Activated CD8-positive, alpha-beta memory T cell treated with anti-CD3 and anti-CD28 coated beads, Interleukin-2, amount 50 U/mL, for 24 hours (primary cell): ENCODE measurements around the gene CREG2.
"Not testable (repeated sequence)": the region's sequence is repeated elsewhere in the genome, so short reads cannot be mapped to it uniquely, and the experiment has no call there.

Experiments used
- DNase-seq: peaks from one replicate; pipeline ENCODE4 v3.0.0-alpha.2; 2020; ENCODE audit errors: extremely low read depth

CREG2 gene

DNA sequence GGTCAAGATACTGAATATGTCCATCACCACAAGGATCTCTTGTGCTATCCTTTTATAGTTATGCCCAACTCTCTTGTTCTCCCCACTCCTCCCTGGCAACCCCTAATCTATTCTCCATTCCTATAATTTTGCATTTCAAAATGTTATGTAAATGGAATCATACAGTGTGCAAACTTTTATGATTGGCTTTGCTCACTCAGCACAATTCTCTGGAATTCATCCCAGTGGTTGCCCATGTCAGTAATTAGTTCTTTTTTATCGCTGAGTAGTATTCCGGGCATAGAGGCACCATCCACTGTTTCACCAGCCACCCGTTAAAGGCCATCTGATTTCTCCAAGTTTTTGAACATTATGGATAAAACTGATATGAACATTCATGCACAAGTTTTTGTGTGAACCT lies 40.4 kb downstream of the CREG2 start:
- no peak for DNase-seq

DNA sequence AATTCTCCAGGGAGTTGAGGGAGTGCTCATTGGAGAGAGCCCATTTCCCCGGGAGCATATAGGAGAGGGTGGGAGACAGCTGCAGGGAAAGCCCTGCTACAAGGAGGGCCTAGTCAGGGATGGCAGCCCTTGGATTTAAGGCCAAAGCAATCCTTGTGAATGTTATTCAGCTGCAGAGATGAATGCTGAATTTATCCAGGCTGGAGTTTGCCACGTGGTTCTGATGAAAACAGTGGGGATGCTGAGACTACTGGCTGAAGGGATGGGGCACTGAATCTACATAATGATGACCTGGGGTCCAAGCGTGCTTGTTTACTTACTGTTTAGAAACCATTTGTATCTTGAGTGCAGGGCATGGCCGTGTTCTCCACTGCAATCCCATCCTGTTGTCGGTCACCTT lies 43.2 kb downstream of the CREG2 start:
- DNase-seq = no peak

DNA sequence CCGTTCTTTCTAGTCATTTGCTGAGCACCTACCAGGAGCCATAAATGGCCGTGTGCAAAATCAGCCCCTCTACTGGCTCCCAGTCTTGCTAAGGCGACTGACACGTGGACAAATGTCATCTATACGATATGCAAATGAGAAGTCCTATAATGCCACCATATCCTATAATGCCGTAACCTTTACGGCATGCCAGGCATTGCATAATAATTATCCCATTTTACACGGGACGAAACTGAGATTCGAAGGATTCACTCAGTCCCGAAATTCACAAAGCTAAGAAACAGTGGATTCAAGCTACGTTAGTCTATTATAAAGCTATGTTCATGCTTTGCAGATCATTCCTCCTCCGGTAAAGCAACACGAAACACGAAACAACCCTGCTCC lies 44.7 kb downstream of the CREG2 start:
- DNase-seq = no peak

DNA sequence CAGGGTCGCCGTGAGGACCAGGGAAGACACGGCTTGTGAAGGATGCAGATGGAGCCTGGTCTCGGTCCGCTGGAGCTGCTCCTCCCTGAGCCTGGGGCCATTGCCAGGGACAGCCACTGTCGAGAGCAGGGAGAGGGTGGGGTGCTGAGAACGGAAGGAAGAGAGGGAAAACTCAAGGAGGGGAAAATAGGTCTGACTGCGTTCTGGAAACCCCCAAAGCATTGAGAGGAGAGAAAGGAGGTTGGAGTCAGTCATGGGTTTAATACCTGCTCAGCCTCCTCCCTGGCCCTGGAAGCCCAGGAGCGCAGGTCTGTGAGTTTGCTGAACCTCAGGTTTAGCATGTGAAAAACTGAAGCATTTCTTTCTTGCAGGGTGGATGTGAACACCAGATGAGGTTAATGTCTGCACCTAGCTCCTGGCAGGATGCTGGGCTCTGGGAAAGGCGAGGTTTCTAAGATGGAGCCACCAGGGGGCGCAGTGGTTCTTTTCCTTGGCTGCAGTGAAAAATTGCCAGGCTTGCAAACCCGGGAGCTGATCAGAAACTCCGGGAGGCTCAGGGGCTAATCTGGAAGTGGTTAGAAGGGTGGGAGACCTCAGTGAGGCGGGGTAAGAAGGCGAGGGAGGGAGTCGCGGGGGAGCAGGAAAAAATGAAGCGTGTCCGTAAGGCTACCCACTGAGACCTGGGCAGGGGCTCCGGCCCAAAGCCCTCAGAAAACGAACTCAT lies 45.2 kb downstream of the CREG2 start:
- peak; percentile 30 for DNase-seq

DNA sequence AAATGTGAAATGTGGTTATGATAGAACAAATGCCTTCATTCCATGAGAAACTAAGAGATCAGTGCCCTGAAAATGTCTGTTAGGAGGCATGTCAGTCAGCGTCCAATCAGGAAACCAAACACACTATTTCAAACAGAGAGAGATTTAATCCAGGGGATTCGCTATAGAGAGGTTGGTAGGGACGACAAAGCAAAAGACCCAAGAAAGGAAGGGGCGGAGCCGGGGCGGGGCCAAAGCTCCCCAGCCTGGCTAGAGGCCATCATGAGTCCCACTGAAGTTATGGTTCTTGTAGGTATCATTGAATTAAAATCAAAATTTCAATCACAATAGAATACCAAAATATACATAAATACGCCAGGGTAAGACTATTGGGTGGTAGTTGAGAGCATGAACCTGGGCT lies 45.9 kb downstream of the CREG2 start:
- no peak for DNase-seq

DNA sequence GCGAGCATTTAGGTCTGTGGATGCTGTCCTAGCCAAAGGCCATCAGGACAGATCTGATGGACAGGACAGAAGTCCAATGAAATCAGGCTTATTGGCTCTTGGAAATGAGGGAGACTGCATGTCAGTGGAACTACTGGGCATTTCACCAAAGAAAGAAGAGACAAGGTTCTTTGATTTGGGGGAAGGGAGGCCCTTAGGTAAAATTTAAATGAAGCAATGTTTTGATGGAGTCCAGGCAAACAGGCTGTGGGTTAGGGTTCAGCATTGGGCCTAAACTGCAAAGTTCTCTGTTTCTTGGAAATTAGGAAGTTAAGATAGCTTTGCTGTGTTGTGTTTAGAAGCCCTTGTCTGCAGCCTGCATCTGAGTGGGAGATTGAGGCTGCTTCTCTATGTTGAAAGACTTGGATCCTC lies 47.2 kb downstream of the CREG2 start:
- no peak for DNase-seq

GRCh38 chr2:101339266-101339880 lies 47.9 kb downstream of the CREG2 start:
- no peak for DNase-seq

DNA sequence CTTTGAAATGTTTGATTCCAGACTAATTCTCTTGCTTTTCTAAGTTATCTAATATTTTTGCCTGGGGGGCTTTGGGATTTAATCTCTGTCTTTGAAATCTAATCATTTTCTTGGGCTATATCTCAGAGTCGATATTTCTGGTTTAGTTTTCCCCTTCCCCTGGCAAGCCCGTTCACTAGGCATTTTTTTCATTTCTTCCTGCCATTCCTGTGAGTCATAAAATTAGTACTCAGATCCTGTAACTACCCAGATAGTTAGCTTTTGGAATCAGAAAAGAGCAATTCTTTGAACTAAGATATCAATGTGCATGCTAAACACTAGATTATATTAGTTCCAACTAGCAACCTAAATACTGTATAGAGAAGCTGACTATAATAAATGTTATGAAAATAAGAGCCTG lies 49.4 kb downstream of the CREG2 start:
- no peak for DNase-seq

- DNase-seq = no peak
These were observed 54.2 kb downstream of the CREG2 start for GRCh38 chr2:101332885-101333766.

DNA sequence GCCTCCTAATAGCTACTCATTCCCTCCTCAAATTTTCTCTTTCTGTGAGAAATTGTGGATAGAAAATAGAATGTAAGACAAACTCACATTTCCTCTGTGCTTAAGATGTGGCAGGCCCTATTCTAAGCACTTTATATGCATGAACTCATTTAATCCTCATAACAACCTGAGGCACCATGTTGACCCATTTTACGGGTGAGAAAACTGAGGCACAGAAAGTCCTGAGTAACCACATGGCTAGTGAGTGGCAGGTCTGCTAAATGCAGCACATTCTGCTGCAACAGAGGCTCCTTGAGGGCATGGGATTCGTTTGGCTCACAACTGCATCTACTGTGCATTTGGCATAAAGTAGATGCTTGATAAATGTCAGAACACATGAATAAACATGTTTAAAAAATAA lies 56.1 kb downstream of the CREG2 start:
- no peak for DNase-seq

DNA sequence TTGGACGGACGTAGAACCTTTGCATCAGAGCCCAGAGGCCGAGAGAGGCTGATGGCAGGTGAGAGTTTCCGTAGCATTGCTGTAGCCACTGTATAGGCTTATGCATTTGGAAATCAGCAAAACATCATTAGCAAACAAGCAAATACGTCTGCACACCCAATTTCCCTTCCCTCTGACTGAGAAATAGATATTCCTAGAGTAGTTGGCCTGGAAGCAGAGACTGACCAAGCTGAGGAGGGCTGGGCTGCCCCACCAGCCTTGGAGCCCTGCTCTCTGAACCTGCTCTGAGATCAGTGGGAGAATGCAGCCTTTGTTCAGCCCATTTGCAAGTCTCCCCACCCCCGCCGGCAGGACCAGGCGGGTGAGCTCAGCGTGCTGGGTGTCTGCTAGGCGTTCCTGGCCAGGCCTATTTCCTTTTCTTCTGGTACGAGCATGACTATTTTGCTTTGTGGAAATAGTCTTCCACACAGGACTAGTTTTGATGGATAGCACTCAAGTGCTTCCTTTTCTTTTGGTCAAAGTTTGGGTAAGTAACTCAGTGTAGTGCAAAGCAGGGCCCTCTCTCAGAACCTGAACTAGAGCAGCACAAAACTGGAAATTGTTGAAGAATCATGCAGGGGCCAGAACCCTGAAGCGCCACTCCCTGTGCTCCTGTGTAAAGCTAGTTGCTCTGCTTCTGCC lies 56.9 kb downstream of the CREG2 start:
- no peak for DNase-seq

DNA sequence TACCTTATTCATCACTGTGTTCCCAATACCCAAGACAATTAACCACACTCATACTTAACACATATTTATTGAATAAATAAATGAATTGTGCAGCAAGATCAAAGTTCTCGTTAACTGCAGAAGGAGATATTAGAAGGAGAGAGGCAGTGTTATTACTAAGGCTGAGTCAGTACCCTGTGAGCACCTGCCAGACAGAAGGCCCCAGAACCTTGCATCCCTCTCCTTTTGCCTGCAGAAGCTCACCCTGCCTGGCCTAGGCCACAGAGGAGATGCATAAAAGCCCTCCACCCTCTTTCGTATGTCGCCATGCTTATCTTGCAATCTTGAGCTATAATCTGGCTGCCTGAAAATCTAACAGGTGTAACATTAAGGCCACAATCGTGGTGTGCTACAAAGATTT lies 58.3 kb downstream of the CREG2 start:
- DNase-seq = no peak

- no peak for DNase-seq
These were observed 58.8 kb downstream of the CREG2 start for GRCh38 chr2:101328474-101329007.

- DNase-seq = no peak
These were observed 59.4 kb downstream of the CREG2 start for GRCh38 chr2:101327863-101328394.

DNA sequence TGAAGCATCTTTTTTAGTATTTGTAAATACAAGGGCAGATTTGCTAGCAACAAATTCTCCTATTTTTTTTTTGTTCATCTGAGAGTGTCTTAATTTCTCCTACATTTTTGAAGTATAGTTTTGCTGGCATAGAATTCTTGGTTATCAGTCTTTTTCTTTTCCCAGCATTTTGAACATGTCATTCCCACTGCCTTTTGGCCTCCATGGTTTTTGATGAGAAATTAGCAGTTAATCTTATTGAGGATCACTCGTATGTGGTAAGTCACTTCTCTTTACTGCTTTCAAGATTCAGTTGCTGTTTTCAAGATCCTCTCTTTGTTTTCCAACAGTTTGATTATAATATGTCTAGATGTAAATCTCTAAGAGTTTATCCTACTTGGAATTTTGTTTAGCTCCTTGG lies 61.9 kb downstream of the CREG2 start:
- no peak for DNase-seq

DNA sequence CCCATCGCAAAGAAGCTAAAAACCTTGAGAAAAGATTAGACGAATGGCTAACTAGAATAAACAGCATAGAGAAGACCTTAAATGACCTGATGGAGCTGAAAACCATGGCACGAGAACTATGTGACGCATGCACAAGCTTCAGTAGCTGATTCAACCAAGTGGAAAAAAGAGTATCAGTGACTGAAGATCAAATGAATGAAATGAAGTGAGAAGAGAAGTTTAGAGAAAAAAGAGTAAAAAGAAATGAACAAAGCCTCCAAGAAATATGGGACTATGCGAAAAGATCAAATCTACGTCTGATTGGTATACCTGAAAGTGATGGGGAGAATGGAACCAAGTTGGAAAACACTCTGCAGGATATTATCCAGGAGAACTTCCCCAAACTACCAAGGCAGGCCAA lies 70.7 kb downstream of the CREG2 start:
- DNase-seq = not testable (repeated sequence)

DNA sequence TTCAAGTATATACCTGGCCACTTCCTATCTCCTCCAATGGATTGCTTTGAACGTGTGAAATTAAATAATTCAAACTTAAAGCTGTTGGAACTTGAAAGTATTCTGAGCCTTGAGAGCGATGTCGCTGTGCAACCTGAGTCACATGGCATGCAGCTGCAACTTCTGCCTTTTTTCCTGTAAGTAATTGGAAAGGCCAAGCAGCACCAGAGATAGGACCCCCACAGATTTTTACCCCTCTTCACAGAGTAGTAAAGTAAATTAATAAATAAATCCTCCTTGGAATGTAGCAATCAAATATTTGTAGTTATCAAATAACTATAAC lies 75.6 kb downstream of the CREG2 start:
- DNase-seq = no peak

DNA sequence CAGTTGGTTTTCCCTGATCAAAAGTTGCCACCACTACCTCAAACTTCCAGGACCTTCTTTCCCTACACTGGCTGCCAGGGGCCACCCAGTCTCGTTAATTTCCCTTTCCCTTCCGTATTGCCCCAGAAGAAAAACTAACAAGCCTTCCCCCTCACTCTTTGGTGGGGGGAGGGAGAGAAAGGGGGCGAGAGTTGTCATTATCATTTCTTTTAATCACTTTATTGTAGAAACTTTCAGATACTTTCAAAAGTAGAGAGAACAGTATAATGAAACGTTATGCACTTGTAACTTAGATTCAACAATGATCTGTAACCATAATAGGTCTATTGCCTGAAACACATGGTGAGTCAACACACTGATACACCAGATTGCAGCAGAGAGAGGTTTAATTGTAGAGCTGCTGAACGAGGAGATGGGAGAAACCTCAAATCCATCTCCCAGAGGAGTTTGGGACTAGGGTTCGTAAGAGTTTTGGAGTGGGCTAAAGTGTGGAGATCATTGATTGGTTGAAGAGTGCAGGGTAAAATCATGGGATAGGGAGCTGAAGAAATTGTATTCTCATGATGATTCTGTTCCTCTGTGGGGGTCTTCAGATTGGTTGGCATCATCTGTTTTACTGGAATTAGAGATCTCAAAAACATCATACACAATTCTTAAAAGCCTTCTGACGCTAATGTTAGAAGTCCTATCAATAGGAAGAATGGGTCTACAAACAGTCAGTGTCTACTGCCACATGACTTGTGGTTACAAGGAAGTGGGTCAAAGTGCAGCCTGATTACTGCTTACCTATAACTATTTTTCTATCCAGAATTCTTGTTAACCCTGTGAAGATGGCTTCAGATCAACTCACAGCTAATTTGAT lies 76.2 kb downstream of the CREG2 start:
- no peak for DNase-seq

- no peak for DNase-seq
These were observed 77.0 kb downstream of the CREG2 start for GRCh38 chr2:101310090-101310833.
